Upper lobe of left lung (tissue), 4 donors: Measurements from ENCODE around the gene MCU.

ENCODE experiments used
- CTCF ChIP-seq, 6 experiments: fragments of 450-650 bp in 4 of 6; fragments of 200-600 bp in 2 of 6; sonication (generic) in 2 of 6; IDR thresholded peaks; one replicate each; pipeline ENCODE4 v1.5.1; 2016 to 2019; ENCODE audit warnings: antibody characterized with exemption in 6 of 6
- POLR2A ChIP-seq, 4 donors: fragments of 450-650 bp; IDR thresholded peaks; one replicate each; pipeline ENCODE4 v1.5.1; 2016 to 2017; ENCODE audit warnings: antibody characterized with exemption in 4 of 4, mild to moderate bottlenecking in 2 of 4
- POLR2AphosphoS5 ChIP-seq, 2 donors: sonication (generic); formaldehyde crosslinking; IDR thresholded peaks; one replicate each; pipeline ENCODE4 v1.5.1; 2017; ENCODE audit warnings: antibody characterized with exemption in 2 of 2

GRCh38 chr10:72858067-72858466 is 166.1 kb downstream of the MCU start:
- TF ChIP-seq POLR2AphosphoS5 (IDR thresholded peaks at IDR 0.05) (no peak), CTCF (IDR thresholded peaks at IDR 0.05) (no peak), POLR2A (IDR thresholded peaks at IDR 0.05) (no peak)
